ENCODE results near the gene TTC12.

TTC12 gene

DNA sequence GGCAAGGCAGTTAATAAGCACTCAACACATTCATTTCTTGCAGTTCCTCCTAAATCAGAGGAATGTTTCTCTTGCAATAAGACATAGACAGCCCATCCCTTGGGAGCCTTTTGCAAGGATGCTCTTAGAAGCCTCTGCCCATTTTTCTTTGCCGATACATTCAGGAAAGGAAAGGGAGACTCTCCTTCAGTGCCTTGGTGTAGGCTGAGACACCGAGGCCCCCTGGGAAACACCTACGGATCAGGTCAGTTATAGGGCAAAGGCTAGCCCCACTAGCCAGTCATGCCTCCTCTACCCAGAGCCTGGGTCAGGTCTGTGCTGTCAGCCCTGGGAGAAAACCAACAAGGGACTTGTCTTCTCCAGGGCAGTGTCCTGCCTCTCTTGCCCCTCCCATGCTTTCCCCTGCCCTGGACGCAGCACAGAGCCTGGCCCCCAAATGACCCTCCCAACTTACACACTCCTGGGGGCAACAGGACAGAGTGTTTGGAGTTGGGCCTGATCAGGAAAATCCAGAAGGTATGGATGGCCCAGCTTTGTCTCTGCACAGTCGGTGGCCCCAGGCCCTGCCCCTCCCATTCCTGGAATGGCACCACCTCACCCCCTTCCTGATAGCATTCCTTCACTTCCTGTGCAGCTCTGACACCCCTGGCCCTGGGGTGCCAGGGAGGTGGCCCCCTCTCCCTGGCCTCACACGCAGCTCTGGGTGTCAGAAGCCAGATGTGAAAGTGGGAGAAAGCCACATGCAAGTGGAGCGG lies 91.5 kb downstream of the TTC12 start:
- no peak for DNase-seq (ENCODE audit: low read depth)

DNA sequence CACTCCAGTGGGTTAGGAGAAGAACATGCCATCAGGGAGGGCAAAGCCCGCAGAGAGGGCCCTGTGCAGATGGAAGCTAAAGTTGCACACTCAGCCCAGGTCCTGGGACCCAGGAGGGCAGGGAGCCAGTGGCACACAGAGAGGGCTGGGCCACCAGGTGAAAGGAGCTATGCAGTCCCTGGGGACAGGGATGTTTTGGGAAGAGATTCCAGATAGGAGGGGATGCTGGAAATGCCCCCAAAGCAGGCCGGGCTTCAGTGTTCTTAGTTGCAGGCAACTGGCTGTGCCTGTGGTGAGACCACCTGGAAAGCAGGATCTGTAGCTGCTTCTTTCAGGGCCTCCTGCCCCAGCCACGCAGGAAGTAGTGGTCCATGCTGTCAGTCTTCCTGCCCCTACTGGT lies 92.8 kb downstream of the TTC12 start:
- DNase-seq (ENCODE audit: low read depth), result no peak

DNA sequence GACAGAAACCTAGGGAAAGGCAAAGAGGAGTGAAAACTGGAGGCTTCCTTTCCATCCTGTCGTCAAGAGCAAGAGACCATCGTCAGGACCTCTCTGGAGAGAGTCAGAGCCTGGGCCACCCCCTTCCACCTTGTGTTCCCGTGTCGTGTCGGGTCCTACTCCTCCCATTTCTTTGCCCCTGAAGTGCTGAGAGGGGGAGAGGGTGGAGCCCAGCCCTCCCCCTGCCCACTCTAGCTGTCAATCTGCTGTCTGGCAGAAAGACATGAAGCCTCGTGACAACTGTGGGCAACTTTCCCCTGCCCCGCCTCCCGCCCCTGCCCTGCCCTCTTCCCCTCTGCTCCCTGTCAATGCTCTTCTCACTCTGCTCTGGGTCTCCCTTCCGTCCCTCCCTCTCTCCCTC lies 93.8 kb downstream of the TTC12 start:
- DNase-seq (ENCODE audit: low read depth), result no peak

DNA sequence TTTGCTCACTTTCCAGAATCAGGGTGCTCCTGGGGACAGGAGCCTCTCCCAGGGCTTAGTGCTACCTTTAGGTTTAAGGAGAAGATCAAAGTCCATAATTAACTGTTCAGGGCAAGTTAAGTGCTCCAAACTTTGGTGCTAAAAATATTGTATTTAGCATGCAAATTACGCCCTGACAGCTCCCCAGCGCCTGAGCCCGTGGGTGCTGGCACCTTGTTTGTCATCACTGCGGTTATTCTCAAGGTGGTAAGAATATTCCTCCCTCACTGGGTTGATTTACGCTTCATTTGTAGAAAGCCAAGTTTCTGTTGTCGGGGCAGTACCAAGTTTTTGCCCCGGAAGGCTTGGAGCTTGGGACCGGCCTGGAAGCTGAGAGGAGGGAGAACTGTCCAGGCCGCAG lies 94.5 kb downstream of the TTC12 start:
- no peak for DNase-seq (ENCODE audit: low read depth)

DNA sequence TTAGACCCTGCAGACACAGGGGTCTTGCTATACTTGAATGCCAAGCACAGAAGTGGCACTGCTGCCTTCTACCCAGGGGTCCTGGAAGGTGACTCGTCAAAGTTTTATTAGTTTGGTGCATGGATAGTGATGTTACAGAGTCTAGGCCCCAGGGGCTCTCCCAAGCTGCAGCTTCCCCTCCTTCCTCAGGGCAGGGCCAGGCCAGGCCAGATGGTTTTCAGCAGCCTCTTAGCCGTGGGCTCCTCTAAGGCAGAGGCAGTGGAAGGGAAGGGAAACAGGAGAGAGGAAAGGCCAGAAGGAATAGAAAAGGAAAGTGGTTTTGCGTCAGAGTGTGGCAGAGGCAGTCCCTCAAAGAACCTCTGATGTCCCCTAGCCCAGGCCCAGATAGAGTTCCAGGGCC lies 95.1 kb downstream of the TTC12 start:
- DNase-seq (ENCODE audit: low read depth), result no peak

DNA sequence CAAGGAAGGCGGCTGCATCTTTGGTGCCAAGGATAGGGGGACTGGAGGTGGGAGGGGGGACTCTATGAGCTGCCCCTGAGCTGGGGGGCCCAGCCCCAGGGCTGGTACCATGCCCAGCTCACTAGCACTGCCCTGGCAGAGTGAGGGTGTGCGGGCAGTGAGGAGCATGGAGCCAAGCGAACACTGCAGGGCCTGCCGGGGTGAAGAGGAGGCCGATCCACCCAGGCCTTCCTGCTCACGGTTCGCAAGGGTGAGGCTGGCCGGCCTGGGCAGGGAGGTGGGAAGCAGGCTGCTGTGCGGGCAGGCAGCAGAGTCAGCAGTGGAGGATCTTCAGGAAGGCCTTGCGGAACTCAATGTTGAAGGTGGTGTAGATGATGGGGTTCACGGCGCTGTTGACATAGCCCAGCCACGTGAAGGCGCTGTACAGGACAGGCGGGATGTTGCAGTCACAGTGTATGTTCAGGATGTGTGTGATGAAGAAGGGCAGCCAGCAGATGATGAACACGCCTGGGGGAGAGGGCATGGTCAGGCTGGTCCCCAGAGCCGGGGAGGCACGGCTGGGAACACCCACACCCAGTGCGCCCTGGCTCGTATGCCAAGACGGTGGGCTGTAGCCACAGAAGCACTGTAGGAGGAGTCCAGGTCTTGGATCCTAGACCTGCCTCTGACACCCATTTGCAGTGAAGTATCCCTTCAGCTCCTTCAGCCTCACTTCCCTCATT lies 96.2 kb downstream of the TTC12 start:
- no peak for DNase-seq (ENCODE audit: low read depth)

DNA sequence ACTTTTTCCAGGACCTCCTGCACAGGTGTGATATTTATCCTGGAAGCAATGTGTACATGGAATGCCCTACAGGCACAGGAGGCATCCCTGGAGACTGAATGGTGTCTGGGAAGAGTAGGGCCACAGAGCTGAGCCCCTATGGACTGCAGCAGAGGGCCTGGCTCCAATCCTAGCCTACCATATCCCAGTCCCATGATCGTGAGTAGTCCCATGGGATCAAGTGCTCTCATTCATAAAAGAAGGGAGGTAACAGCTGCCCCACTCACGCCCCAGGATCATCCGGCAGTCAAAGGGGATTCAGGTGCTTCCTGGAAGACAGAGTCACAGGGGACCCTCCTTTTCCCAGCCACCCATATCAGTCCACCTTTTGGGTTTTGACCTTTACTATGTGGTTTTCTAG lies 97.2 kb downstream of the TTC12 start:
- no peak for DNase-seq (ENCODE audit: low read depth)

DNA sequence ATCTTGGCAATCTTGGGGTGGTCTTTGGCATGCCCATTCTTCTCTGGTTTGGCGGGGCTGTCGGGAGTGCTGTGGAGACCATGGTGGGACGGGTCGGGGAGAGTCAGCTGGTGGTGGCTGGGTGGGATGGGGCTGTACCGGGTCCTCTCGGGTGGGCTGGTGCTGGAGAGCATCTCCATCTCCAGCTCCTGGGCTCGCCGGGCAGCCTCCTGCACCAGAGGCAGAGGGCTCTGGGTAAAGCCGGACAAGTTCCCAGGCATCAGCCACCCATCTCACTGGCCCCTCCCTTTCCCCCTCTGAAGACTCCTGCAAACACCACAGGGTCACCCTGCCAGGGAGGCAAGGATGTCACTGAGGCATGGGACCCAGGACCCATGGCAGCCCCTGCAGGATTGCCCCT lies 98.3 kb downstream of the TTC12 start:
- no peak for DNase-seq (ENCODE audit: low read depth)

DNA sequence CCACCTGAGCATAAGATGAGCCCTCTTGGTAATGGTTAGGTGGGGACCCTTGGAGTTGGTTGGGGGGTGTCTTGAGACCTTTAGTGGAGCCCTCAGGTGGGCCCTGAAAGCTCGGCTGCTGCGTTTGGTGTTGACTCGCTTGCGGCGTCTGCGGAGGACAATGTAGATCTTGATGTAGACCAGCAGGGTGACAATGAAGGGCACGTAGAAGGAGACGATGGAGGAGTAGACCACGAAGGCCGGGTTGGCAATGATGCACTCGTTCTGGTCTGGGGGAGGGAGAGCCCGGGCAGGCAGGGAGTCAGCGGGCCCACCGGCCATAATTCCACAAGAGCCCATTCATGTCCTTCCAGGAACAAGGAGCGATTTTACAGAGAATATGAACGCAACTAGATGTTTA lies 101.0 kb downstream of the TTC12 start:
- DNase-seq (ENCODE audit: low read depth), result no peak

Data from GM04504 (cell line).